Activated naive CD4-positive, alpha-beta T cell treated with anti-CD3 and anti-CD28 coated beads, Interleukin-2, amount 10 ng/mL, durations not matched to agents 7 days and 5 days (primary cell): Measurements from ENCODE around the gene NMRK2.
"Not testable (repeated sequence)": the region's sequence is repeated elsewhere in the genome, so short reads cannot be mapped to it uniquely, and the experiment has no call there.

Source experiments
- CTCF ChIA-PET: fragments of 350-600 bp; sonication (Branson Sonifier 250); formaldehyde crosslinking; loops from one replicate; lab custom pipeline; 2021; ENCODE audit warnings: antibody characterized with exemption; lab: Charles Lee
- DNase-seq: peaks from one replicate; pipeline ENCODE4 v3.0.0-alpha.2; 2020
- H3K27ac Mint-ChIP-seq: one replicate; pipeline ENCODE4 v1.8.0; 2021; ENCODE audit warnings: mild to moderate bottlenecking, moderate library complexity, mixed read lengths
- H3K27me3 Mint-ChIP-seq: one replicate; pipeline ENCODE4 v1.8.0; 2021; ENCODE audit warnings: mild to moderate bottlenecking, mixed read lengths
- H3K36me3 Mint-ChIP-seq: one replicate; pipeline ENCODE4 v1.8.0; 2021; ENCODE audit warnings: mixed read lengths
- H3K4me1 Mint-ChIP-seq: one replicate; pipeline ENCODE4 v1.8.0; 2021; ENCODE audit warnings: mixed read lengths
- H3K4me3 Mint-ChIP-seq: one replicate; pipeline ENCODE4 v1.8.0; 2021; ENCODE audit warnings: mild to moderate bottlenecking, moderate library complexity, mixed read lengths
- H3K9me3 Mint-ChIP-seq: one replicate; pipeline ENCODE4 v1.8.0; 2021; ENCODE audit warnings: mixed read lengths

NMRK2 gene

GRCh38 chr19:3966051-3967017 is 33.5 kb downstream of the NMRK2 start:
- Mint-ChIP-seq H3K27ac (peak overlapping the region; percentile 28), H3K36me3 (peaks cover 24% of the 10 kb centered on the region), H3K9me3 (no peaks in the 10 kb centered on the region), H3K27me3 (no peaks in the 10 kb centered on the region), H3K4me3 (no peak overlapping the region), H3K4me1 (peaks cover 27% of the 10 kb centered on the region)
- DNase-seq, result no peak
- CTCF ChIA-PET, result no interaction called here

DNA sequence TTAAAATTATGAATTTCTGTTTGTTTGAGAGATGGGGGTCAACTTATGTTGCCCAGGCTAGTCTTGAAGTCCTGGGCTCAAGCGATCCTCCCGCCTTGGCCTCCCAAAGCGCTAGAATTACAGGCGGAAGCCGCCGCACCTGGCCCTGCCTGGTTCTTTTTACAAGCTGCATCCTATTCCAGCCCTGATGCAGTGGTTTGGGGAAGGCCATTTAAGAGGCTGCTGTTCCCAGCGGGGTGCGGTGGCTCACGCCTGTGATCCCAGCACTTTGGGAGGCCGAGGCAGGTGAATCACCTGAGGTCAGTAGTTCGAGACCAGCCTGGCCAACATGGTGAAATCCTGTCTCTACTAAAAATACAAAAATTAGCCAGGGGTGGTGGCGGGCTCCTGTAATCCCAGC is 35.1 kb downstream of the NMRK2 start:
- not testable (repeated sequence) for DNase-seq, H3K9me3 Mint-ChIP-seq, H3K4me3 Mint-ChIP-seq, H3K27ac Mint-ChIP-seq, H3K27me3 Mint-ChIP-seq
- peaks cover 29% of the 10 kb centered on the region for H3K4me1 Mint-ChIP-seq
- peaks cover 27% of the 10 kb centered on the region for H3K36me3 Mint-ChIP-seq
- CTCF ChIA-PET, result interaction anchor here (1.6 kb wide), 1 partner anchor 18 kb away, joined by 9 read pairs; the partner anchor contains the start of gene EEF2

- Mint-ChIP-seq H3K27me3 (no peaks in the 10 kb centered on the region), H3K4me1 (peaks cover 29% of the 10 kb centered on the region), H3K9me3 (no peaks in the 10 kb centered on the region), H3K4me3 (peak overlapping the region; percentile 23), H3K36me3 (peaks cover 21% of the 10 kb centered on the region), H3K27ac (no peak overlapping the region)
- CTCF ChIA-PET, result interaction anchor here (1.6 kb wide), 1 partner anchor 17 kb away, joined by 9 read pairs; the partner anchor contains the start of gene EEF2
- DNase-seq, result no peak
These were observed 35.9 kb downstream of the NMRK2 start for GRCh38 chr19:3968556-3969434.

GRCh38 chr19:3969435-3970312 is 36.8 kb downstream of the NMRK2 start:
- Mint-ChIP-seq H3K36me3 (peaks cover 19% of the 10 kb centered on the region), H3K9me3 (no peaks in the 10 kb centered on the region), H3K4me1 (peaks cover 29% of the 10 kb centered on the region), H3K4me3 (peak overlapping the region; percentile 90), H3K27ac (peak overlapping the region; percentile 59), H3K27me3 (no peaks in the 10 kb centered on the region)
- CTCF ChIA-PET, result interaction anchor here (0.6 to 1.6 kb wide), 2 partner anchors 16 to 489 kb away, joined by 3 to 9 read pairs; partner anchors contain the start of gene EEF2
- DNase-seq, result no peak

GRCh38 chr19:3970313-3970807 is 37.5 kb downstream of the NMRK2 start:
- Mint-ChIP-seq H3K27me3 (no peaks in the 10 kb centered on the region), H3K4me3 (peak overlapping the region; percentile 90), H3K4me1 (peaks cover 29% of the 10 kb centered on the region), H3K27ac (peak overlapping the region; percentile 59), H3K36me3 (peaks cover 19% of the 10 kb centered on the region), H3K9me3 (no peaks in the 10 kb centered on the region)
- DNase-seq, result no peak
- CTCF ChIA-PET, result interaction anchor here (1.1 kb wide), 1 partner anchor 17 kb away, joined by 5 read pairs; no protein-coding TSS in a partner anchor

- peak within 1 kb of the TSS; percentile 89 for H3K27ac Mint-ChIP-seq
- peak within 1 kb of the TSS; percentile 90 for H3K4me3 Mint-ChIP-seq
- peaks cover 29% of the 10 kb centered on the region for H3K4me1 Mint-ChIP-seq
- H3K36me3 Mint-ChIP-seq, result peaks cover 24% of the 10 kb centered on the region
- peak; percentile 96 for DNase-seq
- H3K27me3 Mint-ChIP-seq, result no peaks in the 10 kb centered on the region
- H3K9me3 Mint-ChIP-seq, result no peaks in the 10 kb centered on the region
- CTCF ChIA-PET, result interaction anchor here (0.8 to 1.1 kb wide), 2 partner anchors 13 to 17 kb away, joined by 3 to 5 read pairs; no protein-coding TSS in a partner anchor
These were observed 38.1 kb downstream of the NMRK2 start, which contains the start of gene DAPK3 for GRCh38 chr19:3970808-3971598. Gene DAPK3 (minus strand): TSS chr19:3971099. CDS start chr19:3969735, 1,364 bp downstream.

DNA sequence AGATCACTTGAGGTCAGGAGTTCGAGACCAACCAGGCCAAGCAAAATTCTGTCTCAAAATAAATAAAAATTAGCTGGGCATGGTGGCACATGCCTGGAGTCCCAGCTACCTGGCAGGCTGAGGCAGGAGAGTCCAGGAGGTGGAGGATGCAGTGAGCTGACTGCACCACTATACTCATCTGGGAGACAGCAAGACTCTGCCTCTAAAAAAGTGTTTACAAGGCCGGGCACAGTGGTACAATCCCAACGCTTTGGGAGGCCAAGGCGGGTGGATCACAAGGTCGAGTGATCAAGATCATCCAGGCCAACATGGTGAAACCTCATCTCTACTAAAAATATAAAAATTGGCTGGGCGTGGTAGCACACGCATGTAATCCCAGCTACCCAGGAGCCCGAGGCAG is 42.3 kb downstream of the NMRK2 start:
- Mint-ChIP-seq H3K27me3 (no peaks in the 10 kb centered on the region), H3K9me3 (no peaks in the 10 kb centered on the region), H3K36me3 (peaks cover 32% of the 10 kb centered on the region), H3K4me1 (peaks cover 19% of the 10 kb centered on the region), H3K4me3 (no peak overlapping the region), H3K27ac (no peak overlapping the region)
- CTCF ChIA-PET, result no interaction called here
- no peak for DNase-seq

DNA sequence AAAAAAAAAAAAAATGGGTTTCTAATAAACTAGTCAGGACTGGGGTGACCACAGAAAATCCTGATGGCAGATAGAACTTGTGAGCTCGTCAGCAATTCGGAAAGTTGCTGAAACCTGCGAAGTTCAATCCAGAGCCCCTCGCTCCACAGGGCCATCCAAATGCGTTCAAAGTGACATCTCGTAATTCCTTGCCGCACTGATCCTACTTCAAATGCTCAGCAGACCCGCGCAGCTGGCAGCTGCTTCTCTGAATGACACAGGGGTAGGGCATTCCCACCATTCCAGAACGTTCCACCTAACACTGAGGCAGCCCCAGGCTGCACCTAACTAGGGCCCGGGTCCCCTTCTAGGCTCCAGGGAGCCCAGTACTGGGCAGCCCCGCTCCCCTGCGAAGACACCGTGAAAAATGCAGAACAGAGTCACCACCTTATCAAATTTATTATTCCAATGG is 42.8 kb downstream of the NMRK2 start:
- Mint-ChIP-seq H3K36me3 (peaks cover 32% of the 10 kb centered on the region), H3K4me3 (no peak overlapping the region), H3K4me1 (peaks cover 14% of the 10 kb centered on the region), H3K27me3 (no peaks in the 10 kb centered on the region), H3K9me3 (no peaks in the 10 kb centered on the region), H3K27ac (no peak overlapping the region)
- CTCF ChIA-PET, result no interaction called here
- DNase-seq, result no peak

DNA sequence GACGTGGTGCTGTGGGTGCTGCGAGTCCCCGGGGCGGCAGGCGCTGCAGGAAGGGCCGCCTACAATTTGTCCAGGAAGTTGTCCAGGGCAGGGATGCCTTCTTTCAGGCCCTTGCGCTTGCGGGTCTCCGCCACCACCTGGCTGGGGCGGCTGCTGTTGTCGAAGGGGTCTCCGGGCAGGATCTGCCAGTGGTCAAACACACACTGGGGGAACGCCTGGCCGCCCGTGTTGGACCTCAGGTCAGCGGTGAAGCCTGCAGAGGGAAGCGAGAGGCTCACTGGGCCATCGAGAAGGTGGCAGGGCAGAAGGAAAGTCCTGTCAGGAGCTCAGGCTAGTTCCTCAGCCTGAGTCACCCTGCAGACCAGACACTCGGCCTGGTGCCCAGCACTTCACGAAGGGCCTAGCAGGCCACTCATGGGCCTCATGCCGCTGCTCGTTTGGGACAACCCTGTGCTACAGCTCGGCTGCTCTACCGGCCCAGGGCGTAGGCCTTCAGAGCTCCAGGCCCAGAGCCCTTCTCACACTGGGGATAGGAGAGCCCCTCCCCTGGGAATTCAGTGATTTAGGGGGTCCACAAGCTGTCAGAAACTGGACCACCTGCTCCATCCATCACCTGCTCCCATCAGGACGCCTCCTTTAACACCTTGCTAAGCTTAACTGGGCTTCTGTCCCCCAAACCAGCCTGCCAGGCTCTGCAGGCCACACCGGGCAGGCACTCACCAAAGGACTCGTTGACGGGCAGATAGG is 43.8 kb downstream of the NMRK2 start:
- Mint-ChIP-seq H3K27ac (no peak overlapping the region), H3K9me3 (no peaks in the 10 kb centered on the region), H3K4me3 (no peak overlapping the region), H3K36me3 (peaks cover 37% of the 10 kb centered on the region), H3K4me1 (peaks cover 12% of the 10 kb centered on the region), H3K27me3 (no peaks in the 10 kb centered on the region)
- no peak for DNase-seq
- CTCF ChIA-PET, result no interaction called here

- no peak for DNase-seq
- H3K27me3 Mint-ChIP-seq, result no peaks in the 10 kb centered on the region
- CTCF ChIA-PET, result no interaction called here
- H3K36me3 Mint-ChIP-seq, result peaks cover 45% of the 10 kb centered on the region
- peaks cover 13% of the 10 kb centered on the region for H3K4me1 Mint-ChIP-seq
- H3K27ac Mint-ChIP-seq, result no peak overlapping the region
- H3K4me3 Mint-ChIP-seq, result no peak overlapping the region
- H3K9me3 Mint-ChIP-seq, result no peaks in the 10 kb centered on the region
These were observed 44.6 kb downstream of the NMRK2 start for GRCh38 chr19:3977242-3978143.

GRCh38 chr19:3978145-3978544 is 45.3 kb downstream of the NMRK2 start:
- CTCF ChIA-PET, result no interaction called here
- H3K36me3 Mint-ChIP-seq, result peaks cover 49% of the 10 kb centered on the region
- no peak overlapping the region for H3K4me3 Mint-ChIP-seq
- no peaks in the 10 kb centered on the region for H3K9me3 Mint-ChIP-seq
- no peaks in the 10 kb centered on the region for H3K27me3 Mint-ChIP-seq
- peaks cover 20% of the 10 kb centered on the region for H3K4me1 Mint-ChIP-seq
- H3K27ac Mint-ChIP-seq, result no peak overlapping the region
- no peak for DNase-seq
